Erythroblast (primary cell): ENCODE data around the gene AMMECR1.

Source experiments
- GATA1 ChIP-seq: IDR thresholded peaks from 2 replicates; pipeline ENCODE4 v1.6.1; 2011; ENCODE audit warnings: low read depth, mild to moderate bottlenecking, control low read depth, low read length, moderate library complexity
- POLR2A ChIP-seq: IDR thresholded peaks from 2 replicates; pipeline ENCODE4 v1.6.1; 2011; ENCODE audit warnings: mild to moderate bottlenecking, low read length

DNA sequence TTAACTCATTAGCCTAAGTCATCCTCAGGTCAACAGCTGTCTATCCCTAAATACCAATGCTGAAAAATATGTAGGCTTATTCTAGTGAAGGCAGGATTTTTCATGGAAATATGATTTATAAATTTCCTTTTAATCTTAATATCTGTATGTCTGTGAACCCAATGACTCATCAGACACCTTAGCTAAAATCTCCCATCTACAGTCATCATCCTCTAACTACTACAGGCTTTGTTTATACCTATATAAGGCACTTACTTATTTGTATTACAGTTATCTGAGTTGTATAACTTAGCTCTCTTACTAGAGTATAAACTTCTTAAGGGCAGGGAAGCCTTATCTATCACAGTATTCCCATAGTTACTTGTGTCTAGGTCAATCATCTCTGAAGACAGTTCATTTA, 24.2 kb downstream of the AMMECR1 start:
- TF ChIP-seq POLR2A = no peak
- no peak for TF ChIP-seq GATA1
